Measurements from ENCODE around the gene TAPT1.

TAPT1 gene

DNA sequence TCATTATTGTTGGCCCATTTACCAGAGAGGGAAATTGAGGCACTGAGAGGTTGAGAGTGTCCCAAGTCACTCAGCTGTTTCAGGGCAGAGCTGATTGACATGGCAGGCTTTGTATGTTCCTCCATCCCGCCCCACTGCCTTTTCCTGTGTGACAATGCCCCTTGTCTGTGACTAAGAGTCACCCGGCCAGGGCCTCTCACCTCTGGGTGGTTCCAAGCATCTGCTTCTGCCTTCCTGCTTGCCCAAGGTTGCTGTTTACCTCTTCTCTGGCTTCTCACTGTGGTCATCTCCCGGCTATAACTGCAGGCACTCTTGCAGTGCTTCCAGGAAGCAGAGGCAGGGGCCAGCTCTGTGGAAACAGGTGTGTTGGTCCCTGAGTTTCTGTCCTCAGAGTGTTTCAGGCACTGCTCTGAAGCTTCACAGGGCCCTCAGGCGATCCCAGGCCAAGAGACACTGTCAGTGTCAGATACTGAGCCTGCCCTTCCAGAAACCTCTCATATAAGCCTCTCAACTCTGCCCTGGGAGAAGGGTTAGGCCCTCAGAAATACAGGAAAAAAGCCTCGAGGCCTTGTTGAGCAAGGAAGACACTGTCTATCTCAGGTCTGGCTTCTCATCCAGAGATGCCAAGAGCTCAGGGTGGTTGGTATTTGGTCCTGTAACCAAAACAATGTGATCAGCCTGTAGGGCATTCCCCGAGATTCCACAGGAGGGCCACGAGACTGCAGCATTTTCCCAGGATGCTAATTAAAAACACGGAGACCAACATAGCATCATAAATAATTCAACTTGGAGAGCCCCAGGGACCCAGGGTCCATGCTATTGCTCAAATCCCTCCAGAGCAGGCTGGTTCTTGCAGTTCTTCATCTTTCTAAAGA, 100.5 kb downstream of the TAPT1 start:
- DNase-seq: no peak

DNA sequence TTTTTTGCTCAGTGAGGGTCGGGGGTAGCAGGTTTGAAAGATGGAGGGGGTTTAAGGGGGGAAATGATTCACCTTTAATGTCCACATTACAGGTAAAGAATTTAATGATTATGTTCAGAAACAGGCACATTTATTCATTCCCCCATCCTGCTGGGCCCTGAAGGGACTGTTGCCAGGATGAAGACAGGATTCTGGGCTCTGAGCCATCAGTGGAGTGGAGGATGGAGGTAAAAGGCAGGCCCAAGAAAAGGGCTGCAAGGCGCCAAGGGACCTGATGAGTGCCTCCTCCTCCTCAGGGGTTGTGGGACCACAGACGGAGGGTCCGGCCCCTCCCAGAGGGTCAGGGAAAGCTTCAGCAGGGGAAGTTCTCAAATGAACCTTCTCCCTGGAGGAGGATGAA, 102.0 kb downstream of the TAPT1 start:
- DNase-seq: no peak

DNA sequence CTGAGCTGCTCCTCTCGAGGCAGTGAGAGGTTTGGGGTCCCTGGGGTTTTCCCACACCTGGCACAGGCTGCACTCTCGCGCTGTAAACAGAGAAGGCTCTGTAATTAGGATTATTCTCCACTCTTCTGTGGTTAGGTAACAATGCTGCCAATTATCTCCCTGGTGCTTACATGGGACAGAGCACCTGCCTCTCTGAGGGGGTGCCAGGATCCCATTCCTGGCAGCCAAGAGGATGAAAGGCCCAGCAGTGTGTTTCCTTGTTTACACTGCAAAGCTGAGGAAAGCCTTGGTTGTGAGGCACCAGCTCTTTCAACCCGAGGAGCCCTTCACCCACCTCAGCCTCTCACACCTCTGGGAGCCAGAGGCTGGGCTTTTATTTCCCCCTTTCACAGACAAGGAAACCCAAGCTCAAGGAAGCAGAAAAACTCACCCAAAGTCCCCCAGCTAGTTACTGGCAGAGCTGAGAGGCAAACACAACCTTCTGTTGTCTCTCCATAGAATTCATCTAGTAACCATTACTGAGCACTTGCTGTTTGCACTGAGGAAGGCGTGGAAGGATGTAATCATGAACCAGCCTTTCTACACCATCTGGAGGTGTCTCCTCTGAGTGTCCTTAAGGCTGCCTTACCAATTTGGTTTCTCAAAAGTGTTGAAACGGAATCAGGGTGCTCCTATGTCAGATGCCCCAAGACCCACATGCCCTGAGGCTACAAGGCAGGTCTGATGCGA, 102.8 kb downstream of the TAPT1 start:
- DNase-seq: no peak

DNA sequence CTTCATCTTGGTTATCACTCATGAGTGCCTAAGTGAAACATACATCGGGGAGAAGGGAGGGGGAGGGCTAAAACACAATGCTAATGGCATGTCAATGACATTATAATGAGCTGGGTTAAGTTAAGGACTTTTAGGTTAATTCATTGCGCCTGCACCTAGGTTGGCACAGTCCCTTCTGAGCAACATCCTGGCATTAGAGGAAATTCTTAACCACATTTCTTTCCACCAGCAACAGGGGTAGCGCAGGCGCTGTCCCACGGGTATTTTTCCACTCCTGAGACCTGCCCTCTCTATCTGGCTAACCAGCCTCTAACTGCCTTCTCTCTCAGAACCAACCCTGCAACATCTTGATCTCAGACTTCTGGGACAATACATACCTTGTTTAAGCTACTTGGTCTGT, 103.5 kb downstream of the TAPT1 start:
- peak in 1 of 2 donors; percentile 58 for DNase-seq

DNA sequence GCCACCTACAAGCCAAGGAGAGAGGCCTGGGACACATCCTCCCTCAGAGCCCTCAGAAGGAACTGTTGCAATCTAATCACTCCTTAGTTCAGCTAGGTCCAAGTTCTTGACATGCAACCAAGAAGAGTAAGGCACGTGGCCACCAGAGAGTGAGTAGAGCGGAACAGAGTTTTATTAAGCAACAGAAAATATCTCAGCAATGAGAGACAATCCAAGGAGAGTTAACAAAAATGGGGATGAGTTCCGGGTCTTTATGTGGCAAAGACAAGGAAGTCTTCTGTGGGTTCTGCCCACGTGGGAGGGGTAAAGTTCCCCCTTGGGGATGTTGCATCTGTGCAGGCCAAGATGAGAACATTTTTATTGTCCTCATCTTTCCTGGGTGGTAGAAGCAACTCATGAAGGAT, 104.0 kb downstream of the TAPT1 start:
- no peak for DNase-seq

DNA sequence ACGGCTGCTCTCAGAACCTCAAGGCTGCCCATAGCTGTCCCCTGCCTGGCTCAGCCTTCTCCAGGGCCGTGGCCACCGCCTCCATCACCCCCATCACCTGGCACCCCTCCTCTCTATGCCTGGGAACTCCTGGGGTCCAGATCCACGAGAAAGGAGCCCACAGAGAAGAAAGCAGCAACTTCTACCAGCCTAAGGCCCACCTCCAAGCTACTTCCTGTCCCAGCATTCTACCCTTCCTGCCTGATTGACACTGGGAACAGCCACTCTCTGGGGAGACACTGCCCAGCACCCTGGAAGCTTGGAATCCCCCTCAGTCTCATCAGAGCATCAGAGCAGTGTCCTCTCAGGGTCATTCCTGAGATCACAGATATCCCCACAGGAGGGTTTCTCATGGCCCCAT, 105.6 kb downstream of the TAPT1 start:
- DNase-seq: no peak

DNA sequence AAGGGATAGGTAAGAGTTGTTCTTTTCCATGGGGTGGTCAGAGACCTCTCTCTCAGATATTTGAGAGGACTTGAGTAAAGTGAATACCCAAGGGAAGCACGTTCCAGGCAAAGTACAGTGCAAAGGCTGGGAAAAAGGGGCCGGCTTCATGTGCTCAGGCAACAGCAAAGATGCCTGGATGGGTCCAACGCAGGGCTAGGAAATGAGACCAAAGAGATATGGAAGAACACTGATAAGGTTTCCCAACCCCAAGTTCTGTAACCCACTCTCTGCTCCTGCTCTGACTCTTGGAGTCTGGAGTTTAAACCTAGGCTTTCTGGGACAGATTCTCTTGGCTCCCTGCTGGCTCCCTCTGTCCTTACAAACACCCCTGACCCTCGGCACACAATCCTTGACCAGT, 106.3 kb downstream of the TAPT1 start:
- DNase-seq: no peak

DNA sequence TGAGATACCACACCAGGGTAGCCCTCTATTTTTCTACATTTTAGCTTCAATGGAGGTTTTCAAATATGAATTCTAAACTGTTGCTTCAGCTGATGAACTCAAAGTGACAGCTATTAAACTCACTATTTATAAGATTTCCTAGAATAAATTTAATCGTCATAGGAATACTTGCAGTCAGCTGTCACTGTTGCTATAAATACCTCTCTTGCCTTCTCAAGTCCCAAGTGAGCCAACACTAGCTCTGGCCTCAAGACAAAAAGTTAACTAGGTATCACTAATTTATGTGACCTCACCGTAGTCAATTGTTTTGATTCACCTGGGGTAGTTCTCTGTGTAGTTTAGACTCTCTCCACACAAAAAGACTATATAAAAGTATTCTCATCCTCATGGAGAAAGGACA, 108.2 kb downstream of the TAPT1 start:
- no peak for DNase-seq

DNA sequence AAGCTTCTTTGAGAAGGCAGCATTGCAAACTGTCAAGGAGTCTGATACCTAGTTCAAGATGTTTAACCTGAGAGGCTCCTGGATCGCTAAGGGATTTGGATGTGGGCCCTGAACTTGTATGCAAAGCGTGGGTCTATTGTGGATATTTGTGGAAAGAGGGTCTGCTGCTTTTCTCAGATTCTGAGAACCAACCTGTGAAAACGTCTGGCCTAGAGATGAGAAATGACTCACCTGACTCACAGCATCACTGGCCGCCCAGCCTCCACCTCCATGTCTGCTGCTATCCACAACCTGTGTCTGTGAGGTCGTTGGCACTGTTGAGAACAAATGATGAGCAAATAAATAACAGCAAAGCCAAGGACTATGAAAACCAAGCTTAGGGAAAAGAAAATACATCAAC, 109.1 kb downstream of the TAPT1 start:
- DNase-seq: no peak

DNA sequence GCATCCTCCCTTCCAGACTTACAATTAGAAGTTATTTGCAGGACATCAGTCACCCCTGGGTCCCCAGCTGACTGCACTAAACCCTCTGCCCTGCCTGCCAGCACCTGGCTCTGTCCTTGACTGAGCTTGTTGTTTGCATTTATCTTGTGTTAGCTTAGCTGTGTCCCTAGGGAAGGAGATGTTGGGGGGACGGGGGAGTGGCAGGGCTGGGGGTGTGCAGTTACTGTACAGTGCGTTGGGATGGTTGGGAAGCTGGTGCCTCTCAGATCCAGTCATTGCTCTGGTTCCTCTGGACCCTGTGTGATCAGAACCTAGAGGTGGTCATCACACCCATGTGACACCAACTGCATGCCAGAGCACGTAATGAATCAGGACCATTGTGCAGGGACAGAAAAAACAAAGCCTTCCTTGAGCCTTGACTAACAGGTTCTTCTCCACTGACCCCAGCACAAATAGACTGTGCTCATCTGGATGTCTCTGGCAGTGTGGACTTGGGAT, 109.7 kb downstream of the TAPT1 start:
- DNase-seq: no peak

DNA sequence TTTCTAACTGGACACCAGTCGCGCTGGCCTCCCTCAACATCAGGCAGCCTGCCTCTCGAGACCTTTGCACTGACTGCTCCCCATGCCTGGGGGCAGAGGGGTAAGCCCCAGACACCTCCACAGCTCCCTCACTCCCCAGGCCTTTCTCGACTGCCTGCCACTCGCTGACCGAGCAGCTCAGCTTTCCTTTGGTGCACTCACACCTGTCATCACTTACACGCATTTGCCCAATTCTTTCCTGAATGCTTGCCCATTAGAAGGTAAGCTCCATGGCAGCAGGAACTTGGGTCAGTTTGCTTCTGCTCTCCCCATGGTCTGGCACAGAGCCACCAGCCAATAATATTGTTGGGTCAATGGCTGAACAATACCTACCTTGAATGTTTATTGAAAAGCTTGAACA, 110.3 kb downstream of the TAPT1 start:
- DNase-seq: no peak

DNA sequence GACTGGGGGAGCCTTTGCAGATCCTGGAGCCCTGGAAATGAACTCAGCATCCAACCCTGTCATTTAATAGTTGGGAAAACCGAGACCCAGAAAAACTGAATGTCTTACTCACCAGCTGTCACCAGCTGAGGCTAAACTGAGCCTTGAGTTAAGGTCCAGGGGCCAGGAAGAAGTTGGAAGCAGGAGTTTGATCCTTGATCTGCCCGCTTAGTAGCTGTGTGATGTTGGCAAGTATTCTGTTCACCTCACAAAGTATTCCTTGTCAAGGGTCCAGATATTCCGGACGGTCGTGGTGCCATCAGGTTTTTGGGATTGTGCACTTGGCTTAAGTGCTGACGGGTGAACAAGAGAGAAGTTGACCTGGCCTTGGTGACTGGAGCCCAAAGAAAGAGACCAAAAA, 111.7 kb downstream of the TAPT1 start:
- DNase-seq: no peak

DNA sequence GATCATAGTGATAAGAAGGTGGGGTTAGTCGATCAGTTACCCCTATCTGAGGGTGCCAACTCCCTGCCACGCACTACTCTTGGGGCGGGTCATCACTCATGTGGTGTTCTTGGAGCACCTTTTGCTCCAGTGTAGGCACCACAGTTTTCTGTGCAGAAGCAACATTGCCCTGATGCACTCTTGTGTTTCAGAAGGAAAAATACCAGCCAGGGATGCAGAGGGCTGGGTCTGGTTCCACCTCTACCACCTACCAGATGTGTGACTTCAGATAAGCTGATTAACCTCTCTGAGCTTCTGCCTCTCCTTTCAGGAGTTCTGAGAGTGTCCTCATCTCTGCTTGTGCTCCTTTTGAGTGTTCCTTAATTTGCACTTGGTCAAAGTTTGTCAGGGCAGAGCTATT, 112.5 kb downstream of the TAPT1 start:
- DNase-seq: no peak

DNA sequence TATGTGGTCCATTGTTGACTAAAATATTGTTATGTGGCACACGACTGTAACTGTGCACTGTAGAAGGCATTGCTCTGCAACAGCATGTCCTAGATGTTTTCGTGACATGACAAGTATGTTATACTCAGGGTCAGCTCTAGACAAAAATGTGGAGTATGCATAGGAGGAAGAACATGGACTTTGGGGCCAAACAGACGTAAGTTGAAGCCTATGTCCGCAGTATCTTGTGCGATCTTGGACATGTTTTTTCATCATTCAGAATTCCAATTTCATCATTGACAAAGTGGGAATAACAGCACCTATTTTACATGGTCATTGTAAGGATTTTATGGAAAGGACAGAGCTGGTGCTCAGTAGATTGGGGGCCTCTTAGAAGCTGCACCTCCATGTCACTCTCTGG, 114.7 kb downstream of the TAPT1 start:
- DNase-seq: no peak

DNA sequence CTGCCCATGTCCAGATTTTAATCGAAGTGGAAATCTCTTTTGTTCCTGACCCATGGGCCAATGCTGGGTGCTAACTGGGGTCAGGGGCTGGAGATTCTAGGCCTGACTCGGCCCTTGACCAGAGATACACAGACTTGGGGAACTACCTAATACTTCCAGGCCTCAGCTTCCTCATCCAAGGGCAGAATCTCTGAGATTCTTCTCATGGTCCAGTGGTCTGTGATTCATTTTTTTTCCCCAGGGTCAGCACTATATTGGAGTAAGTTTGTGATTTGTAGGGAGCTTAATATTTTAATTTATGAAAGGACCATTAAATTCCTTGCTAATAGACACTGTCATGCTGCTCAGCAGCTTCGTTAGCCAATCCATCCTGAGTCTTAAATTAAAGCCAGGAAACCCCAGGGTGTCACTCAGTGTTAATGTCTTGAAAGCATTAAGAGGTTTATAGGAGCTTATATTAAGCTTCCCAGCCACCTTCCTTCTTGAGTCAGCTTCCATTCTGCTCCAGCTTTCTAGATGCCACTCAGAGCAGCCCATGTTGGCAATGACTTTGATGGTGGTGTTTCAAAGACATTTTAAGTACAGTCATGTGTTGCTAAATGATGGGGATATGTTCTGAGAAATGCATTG, 115.5 kb downstream of the TAPT1 start:
- DNase-seq: no peak

Measured in stimulated activated CD4-positive, alpha-beta T cell treated with anti-CD3 and anti-CD28 coated beads, Interleukin-2, amount 100 ng/mL, for 24 hours (primary cell).